SK-N-SH treated with all-trans-retinoic acid at 6 μM for 48 hours (cell line): ENCODE results near the gene ALDOC.

Experiments
- ATAC-seq: fragments of 200-7000 bp; cut with Tn5 transposase; 3 replicates; pipeline ENCODE4 v1.9.1; 2020; ENCODE audit warnings: mild to moderate bottlenecking, moderate library complexity
- BACH2 ChIP-seq: fragments of 250-450 bp; sonication (Bioruptor Pico); IDR thresholded peaks from 2 replicates; pipeline ENCODE4 v1.9.0; 2021; ENCODE audit warnings: mild to moderate bottlenecking, borderline replicate concordance
- CSDC2 ChIP-seq: fragments of 250-450 bp; sonication (Bioruptor Pico); IDR thresholded peaks from 2 replicates; pipeline ENCODE4 v1.5.0; 2020; ENCODE audit warnings: mild to moderate bottlenecking, moderate library complexity
- ESRRG ChIP-seq: fragments of 250-450 bp; sonication (Bioruptor Pico); IDR thresholded peaks from 2 replicates; pipeline ENCODE4 v1.6.1; 2021; ENCODE audit warnings: mild to moderate bottlenecking
- GLIS3 ChIP-seq: fragments of 250-450 bp; sonication (Bioruptor Pico); IDR thresholded peaks from 2 replicates; pipeline ENCODE4 v1.5.0; 2020; ENCODE audit warnings: mild to moderate bottlenecking, moderate library complexity
- OSR1 ChIP-seq: fragments of 250-450 bp; sonication (Bioruptor Pico); IDR thresholded peaks from 2 replicates; pipeline ENCODE4 v1.8.0; 2022; ENCODE audit warnings: moderate library complexity, mild to moderate bottlenecking, inconsistent platforms
- PPARA ChIP-seq: fragments of 250-450 bp; sonication (Bioruptor Pico); IDR thresholded peaks from 2 replicates; pipeline ENCODE4 v1.5.0; 2020; ENCODE audit warnings: mild to moderate bottlenecking, borderline replicate concordance
- RARB ChIP-seq: fragments of 250-450 bp; sonication (Bioruptor Pico); IDR thresholded peaks from 2 replicates; pipeline ENCODE4 v1.8.0; 2021; ENCODE audit warnings: mild to moderate bottlenecking, moderate library complexity
- SNAI2 ChIP-seq: fragments of 250-450 bp; sonication (Bioruptor Pico); IDR thresholded peaks from 2 replicates; pipeline ENCODE4 v1.5.0; 2020; ENCODE audit warnings: mild to moderate bottlenecking, moderate library complexity
- TOX ChIP-seq: fragments of 250-450 bp; sonication (Bioruptor Pico); IDR thresholded peaks from 2 replicates; pipeline ENCODE4 v1.8.0; 2021; ENCODE audit warnings: mild to moderate bottlenecking, moderate library complexity, borderline replicate concordance
- ZC3H10 ChIP-seq: fragments of 250-450 bp; sonication (Bioruptor Pico); IDR thresholded peaks from 2 replicates; pipeline ENCODE4 v1.5.1; 2021; ENCODE audit warnings: mild to moderate bottlenecking, moderate library complexity
- ZFP3 ChIP-seq: fragments of 250-450 bp; sonication (Bioruptor Pico); IDR thresholded peaks from 2 replicates; pipeline ENCODE4 v1.5.0; 2020; ENCODE audit warnings: mild to moderate bottlenecking, moderate library complexity
- ZFP30 ChIP-seq: fragments of 450-650 bp; formaldehyde crosslinking; IDR thresholded peaks from 2 replicates; pipeline ENCODE4 v1.5.0; 2022; ENCODE audit warnings: mild to moderate bottlenecking, moderate library complexity
- ZNF565 ChIP-seq: fragments of 450-650 bp; formaldehyde crosslinking; conservative IDR thresholded peaks from 2 replicates; pipeline ENCODE4 v1.5.0; 2020; ENCODE audit warnings: low read depth, mild to moderate bottlenecking, moderate library complexity
- ZNF70 ChIP-seq: fragments of 450-650 bp; formaldehyde crosslinking; IDR thresholded peaks from 2 replicates; pipeline ENCODE4 v1.5.0; 2020; ENCODE audit warnings: mild to moderate bottlenecking, moderate library complexity
- ZNF8 ChIP-seq: fragments of 450-650 bp; formaldehyde crosslinking; IDR thresholded peaks from 2 replicates; pipeline ENCODE4 v1.5.0; 2020; ENCODE audit warnings: mild to moderate bottlenecking, moderate library complexity
- TF ChIP-seq, protein P1 (sequence below): fragments of 250-450 bp; sonication (Bioruptor Pico); IDR thresholded peaks from 2 replicates; pipeline ENCODE4 v1.8.0; 2020; ENCODE audit warnings: mild to moderate bottlenecking, moderate library complexity, borderline replicate concordance
- TF ChIP-seq, protein P2 (sequence below): fragments of 250-450 bp; sonication (Bioruptor Pico); IDR thresholded peaks from 2 replicates; pipeline ENCODE4 v1.5.1; 2020; ENCODE audit warnings: low read depth, mild to moderate bottlenecking, moderate library complexity
- TF ChIP-seq, protein P3 (sequence below): fragments of 250-450 bp; sonication (Bioruptor Pico); IDR thresholded peaks from 2 replicates; pipeline ENCODE4 v1.8.0; 2021; ENCODE audit warnings: low read depth, mild to moderate bottlenecking, moderate library complexity, borderline replicate concordance

ALDOC gene

DNA sequence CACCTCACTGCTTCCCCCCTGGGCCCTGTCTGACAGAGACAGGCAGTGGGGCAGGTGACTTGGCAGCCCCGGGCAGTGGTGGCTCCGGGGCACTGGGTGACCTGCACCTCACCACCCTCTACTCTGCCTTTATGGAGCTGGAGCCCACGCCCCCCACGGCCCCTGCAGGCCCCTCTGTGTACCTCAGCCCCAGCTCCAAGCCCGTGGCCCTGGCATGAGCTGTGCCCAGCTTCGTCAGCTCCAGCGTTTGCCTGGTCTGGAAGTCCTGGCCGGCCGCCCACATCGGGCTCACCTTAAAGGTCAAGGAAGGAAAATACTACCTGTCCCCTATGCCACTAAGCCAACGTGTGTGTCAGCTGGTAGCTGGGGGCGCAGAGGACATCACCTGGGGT is 39.5 kb downstream of the ALDOC start:
- ATAC-seq: no peak
- no peak for TF ChIP-seq ZNF565 (CRISPR knock-in tag)
- TF ChIP-seq OSR1 (CRISPR knock-in tag): no peak
- TF ChIP-seq, protein P1, sequence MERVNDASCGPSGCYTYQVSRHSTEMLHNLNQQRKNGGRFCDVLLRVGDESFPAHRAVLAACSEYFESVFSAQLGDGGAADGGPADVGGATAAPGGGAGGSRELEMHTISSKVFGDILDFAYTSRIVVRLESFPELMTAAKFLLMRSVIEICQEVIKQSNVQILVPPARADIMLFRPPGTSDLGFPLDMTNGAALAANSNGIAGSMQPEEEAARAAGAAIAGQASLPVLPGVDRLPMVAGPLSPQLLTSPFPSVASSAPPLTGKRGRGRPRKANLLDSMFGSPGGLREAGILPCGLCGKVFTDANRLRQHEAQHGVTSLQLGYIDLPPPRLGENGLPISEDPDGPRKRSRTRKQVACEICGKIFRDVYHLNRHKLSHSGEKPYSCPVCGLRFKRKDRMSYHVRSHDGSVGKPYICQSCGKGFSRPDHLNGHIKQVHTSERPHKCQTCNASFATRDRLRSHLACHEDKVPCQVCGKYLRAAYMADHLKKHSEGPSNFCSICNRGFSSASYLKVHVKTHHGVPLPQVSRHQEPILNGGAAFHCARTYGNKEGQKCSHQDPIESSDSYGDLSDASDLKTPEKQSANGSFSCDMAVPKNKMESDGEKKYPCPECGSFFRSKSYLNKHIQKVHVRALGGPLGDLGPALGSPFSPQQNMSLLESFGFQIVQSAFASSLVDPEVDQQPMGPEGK: no peak
- no peak for TF ChIP-seq RARB (CRISPR knock-in tag)
- no peak for TF ChIP-seq ZFP3 (CRISPR knock-in tag)

DNA sequence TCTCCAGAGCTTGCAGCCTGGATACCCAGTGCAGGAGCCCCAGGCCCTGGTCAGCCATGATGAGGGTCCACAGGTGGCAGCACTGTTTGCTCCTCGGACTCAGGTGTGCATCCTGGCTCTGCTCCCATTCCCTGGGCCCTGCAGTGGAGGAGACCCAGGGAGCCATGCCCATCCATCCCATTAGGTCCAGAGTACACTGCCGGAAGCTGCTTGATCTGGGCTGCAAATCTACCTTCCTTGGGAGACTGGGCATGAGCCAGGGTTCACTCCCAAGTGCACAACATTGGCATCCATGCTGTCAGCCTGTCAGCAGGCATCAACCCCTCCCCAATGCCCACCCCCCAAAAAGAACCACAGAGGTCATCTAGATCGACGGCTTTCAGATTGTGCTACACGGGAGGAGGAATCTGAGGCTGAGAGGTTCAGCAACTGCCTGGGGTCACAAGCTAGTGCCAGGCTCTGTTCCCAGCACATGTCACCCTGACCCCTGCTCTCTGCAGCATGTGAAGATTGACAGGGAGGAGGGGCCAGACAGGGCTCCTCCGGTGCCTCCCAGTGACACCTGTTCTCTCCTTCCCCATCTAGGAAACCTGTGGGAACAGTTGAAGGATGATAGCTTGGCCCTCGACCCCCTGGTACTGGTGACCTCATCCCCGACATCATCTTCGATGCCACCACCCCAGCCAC is 40.0 kb downstream of the ALDOC start:
- TF ChIP-seq GLIS3 (CRISPR knock-in tag) (no peak), ESRRG (no peak), CSDC2 (no peak)
- no peak for ATAC-seq

DNA sequence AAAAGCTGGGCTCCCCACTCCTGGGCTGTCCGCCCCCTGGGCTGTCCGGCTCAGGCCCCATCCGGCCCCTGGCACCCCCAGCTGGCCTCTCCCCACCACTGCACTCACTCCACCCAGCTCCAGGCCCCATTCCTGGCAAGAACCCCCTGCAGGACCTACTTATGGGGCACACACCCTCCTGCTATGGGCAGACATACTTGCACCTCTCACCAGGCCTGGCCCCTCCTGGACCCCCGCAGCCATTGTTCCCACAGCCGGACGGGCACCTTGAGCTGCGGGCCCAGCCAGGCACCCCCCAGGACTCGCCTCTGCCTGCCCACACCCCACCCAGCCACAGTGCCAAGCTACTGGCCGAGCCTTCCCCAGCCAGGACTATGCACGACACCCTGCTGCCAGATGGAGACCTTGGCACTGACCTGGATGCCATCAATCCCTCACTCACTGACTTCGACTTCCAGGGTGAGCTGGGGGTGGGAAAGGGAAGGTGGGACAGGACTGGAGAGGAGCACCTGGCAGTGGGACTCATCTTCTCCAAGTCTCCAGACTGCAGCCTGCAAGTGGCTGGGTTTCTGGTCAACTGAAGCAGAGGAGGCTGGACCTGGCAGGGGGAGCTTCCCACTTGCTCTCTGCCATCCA is 41.8 kb downstream of the ALDOC start:
- no peak for TF ChIP-seq ZFP3 (CRISPR knock-in tag)
- TF ChIP-seq PPARA: no peak
- TF ChIP-seq ZNF8 (CRISPR knock-in tag): no peak
- no peak for TF ChIP-seq ZNF565 (CRISPR knock-in tag)
- ATAC-seq: no peak

DNA sequence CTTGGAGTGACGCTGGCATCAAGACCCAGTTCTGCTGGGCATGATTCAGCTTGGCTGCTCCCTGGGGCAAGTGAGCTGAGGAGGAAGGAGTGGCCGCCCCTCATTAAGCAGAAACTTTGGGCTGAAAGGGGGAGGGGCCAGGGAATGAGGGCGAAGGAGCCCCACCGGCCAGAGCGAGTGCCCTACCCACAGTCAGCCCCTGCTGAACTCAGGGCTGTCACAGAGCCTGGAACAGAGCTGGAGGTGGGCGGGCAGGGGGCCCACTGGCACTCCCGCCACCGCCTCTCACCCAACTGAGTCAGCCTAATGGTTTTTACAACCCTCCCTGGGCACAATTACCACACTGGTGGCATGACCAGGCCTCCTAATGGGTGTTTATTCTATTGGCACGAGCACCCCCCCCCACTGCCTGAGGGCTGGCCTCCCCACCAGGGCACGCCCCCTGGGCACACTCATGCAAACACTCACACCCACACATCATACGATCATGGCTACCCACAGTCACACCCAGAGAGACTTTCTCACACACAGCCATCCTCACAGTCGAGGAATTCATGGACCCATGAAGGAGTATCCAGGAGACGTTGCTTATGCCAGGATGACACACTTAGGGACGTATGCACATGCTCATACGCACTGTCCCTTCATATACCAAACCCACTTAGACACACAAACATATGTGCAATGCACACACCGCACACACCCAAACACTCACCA is 43.4 kb downstream of the ALDOC start:
- no peak for TF ChIP-seq ZFP30
- ATAC-seq: no peak

DNA sequence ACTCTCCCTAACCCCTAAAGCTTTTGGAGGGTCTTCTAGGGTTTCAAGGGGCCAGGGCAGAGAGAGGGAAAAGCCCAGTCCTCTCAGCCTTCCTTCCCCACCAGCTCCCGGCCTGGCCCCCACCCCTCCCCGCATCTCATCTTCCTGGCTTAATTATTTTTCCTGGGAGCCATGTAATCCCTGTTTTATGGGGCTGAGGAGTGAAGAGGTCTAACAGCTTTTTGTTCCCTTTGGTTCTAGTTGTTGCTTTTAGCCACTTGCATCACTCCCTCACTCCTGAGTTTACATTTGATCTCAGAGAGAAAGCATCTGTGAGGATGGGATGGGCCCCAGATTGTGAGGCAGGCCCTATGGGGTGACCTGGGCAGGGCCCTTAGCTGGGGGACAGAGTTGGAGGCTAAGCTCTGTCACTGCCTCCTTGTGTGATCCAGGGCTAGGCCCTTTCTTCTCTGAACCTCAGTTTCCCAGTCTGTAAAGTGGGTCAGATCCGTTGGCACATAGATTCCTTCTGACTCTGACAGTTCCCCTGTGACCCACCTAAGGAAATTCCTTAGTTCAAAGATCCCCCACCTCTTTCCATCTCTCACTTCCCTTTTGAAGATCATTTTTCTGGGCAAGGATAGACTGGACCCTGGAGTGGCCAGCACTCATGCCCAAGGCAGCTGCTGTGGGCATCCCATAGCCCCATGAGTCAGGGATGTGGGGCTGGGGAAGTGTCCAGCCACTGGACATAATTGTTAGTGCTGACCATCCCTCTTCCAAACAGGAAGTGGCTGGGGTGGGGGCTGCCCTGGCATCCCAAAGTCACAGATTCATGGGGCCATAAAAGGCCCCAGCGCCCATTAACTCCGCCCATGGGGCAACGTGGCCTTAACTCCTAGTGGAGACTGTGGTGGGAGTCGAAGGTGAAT is 44.4 kb downstream of the ALDOC start:
- TF ChIP-seq, protein P1: no peak
- TF ChIP-seq, protein P2, sequence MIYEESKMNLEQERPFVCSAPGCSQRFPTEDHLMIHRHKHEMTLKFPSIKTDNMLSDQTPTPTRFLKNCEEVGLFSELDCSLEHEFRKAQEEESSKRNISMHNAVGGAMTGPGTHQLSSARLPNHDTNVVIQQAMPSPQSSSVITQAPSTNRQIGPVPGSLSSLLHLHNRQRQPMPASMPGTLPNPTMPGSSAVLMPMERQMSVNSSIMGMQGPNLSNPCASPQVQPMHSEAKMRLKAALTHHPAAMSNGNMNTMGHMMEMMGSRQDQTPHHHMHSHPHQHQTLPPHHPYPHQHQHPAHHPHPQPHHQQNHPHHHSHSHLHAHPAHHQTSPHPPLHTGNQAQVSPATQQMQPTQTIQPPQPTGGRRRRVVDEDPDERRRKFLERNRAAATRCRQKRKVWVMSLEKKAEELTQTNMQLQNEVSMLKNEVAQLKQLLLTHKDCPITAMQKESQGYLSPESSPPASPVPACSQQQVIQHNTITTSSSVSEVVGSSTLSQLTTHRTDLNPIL (CRISPR knock-in tag): no peak
- no peak for TF ChIP-seq OSR1 (CRISPR knock-in tag)
- no peak for TF ChIP-seq TOX
- no peak for TF ChIP-seq BACH2
- TF ChIP-seq, protein P3, sequence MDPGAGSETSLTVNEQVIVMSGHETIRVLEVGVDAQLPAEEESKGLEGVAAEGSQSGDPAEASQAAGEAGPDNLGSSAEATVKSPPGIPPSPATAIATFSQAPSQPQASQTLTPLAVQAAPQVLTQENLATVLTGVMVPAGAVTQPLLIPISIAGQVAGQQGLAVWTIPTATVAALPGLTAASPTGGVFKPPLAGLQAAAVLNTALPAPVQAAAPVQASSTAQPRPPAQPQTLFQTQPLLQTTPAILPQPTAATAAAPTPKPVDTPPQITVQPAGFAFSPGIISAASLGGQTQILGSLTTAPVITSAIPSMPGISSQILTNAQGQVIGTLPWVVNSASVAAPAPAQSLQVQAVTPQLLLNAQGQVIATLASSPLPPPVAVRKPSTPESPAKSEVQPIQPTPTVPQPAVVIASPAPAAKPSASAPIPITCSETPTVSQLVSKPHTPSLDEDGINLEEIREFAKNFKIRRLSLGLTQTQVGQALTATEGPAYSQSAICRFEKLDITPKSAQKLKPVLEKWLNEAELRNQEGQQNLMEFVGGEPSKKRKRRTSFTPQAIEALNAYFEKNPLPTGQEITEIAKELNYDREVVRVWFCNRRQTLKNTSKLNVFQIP (CRISPR knock-in tag): no peak
- no peak for TF ChIP-seq ZNF70 (CRISPR knock-in tag)
- no peak for TF ChIP-seq ZC3H10 (CRISPR knock-in tag)
- no peak for TF ChIP-seq SNAI2 (CRISPR knock-in tag)
- TF ChIP-seq ZFP3 (CRISPR knock-in tag): no peak
- ATAC-seq: no peak
